GM12873 (cell line): ENCODE data around the gene MASP2.

Experiments used
- TF ChIP-seq, protein P1 (sequence below): IDR thresholded peaks from 2 replicates; pipeline ENCODE4 v1.5.1; 2012; ENCODE audit warnings: low read depth, mild to moderate bottlenecking, moderate library complexity, low read length, control low read depth; ENCODE audit not compliant: insufficient read depth; ENCODE audit errors: missing control alignments

Gene MASP2

GRCh38 chr1:11037740-11038182, 9.3 kb downstream of the MASP2 start:
- TF ChIP-seq, protein P1, sequence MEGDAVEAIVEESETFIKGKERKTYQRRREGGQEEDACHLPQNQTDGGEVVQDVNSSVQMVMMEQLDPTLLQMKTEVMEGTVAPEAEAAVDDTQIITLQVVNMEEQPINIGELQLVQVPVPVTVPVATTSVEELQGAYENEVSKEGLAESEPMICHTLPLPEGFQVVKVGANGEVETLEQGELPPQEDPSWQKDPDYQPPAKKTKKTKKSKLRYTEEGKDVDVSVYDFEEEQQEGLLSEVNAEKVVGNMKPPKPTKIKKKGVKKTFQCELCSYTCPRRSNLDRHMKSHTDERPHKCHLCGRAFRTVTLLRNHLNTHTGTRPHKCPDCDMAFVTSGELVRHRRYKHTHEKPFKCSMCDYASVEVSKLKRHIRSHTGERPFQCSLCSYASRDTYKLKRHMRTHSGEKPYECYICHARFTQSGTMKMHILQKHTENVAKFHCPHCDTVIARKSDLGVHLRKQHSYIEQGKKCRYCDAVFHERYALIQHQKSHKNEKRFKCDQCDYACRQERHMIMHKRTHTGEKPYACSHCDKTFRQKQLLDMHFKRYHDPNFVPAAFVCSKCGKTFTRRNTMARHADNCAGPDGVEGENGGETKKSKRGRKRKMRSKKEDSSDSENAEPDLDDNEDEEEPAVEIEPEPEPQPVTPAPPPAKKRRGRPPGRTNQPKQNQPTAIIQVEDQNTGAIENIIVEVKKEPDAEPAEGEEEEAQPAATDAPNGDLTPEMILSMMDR, result peak; percentile 98

- TF ChIP-seq, protein P1, result no peak
Measured at GRCh38 chr1:11031624-11032262, 15.3 kb downstream of the MASP2 start.

- TF ChIP-seq, protein P1, result no peak
Measured at GRCh38 chr1:11030865-11031264, 16.2 kb downstream of the MASP2 start.

GRCh38 chr1:11028018-11028417, 19.0 kb downstream of the MASP2 start:
- TF ChIP-seq, protein P1, result no peak

GRCh38 chr1:11027316-11027715, 19.7 kb downstream of the MASP2 start:
- TF ChIP-seq, protein P1, result no peak

- TF ChIP-seq, protein P1, result no peak
Measured at GRCh38 chr1:11026903-11027302, 20.1 kb downstream of the MASP2 start.

- TF ChIP-seq, protein P1, result no peak
Measured at GRCh38 chr1:11026052-11026451, 21.0 kb downstream of the MASP2 start.
